OCI-LY7 (cell line): ENCODE results near the gene OR7C1. TPM values are rescaled to one million over a fixed set of nuclear protein-coding genes. Genes with fewer than 3 reads are reported as not detected.
"Not testable (repeated sequence)": the region's sequence is repeated elsewhere in the genome, so short reads cannot be mapped to it uniquely, and the experiment has no call there.

Experiments
- BruUV-seq: library from RNA; stranded (reverse); fragments of 400-500 nt; replicated peaks from 2 replicates; lab custom pipeline; 2021; lab: Mats Ljungman, UMichigan
- CTCF ChIA-PET: fragments of 300-600 bp; sonication (Branson Sonifier 250); formaldehyde crosslinking; loops from one replicate; lab custom pipeline; 2022; ENCODE audit warnings: antibody characterized with exemption; ENCODE audit not compliant: unreplicated experiment; lab: Charles Lee
- POLR2A ChIA-PET: fragments of 300-600 bp; sonication (Branson Sonifier 250); formaldehyde crosslinking; loops from one replicate; lab custom pipeline; 2022; ENCODE audit warnings: antibody characterized with exemption; lab: Charles Lee
- DNase-seq: peaks from one replicate; pipeline ENCODE4 v3.0.0-alpha.2; 2015; ENCODE audit warnings: low spot score
- H2AFZ ChIP-seq: fragments of 200-600 bp; sonication (generic), shearing (Covaris generic); 2 replicates; pipeline ENCODE4 v1.6.1; 2014; ENCODE audit warnings: mild to moderate bottlenecking, antibody characterized with exemption, low read length, moderate library complexity
- H3K27ac ChIP-seq: fragments of 200-600 bp; sonication (generic); 2 replicates; pipeline ENCODE4 v1.5.1; 2014; ENCODE audit warnings: mixed run types, low read depth, mild to moderate bottlenecking, moderate library complexity, low read length, inconsistent platforms; ENCODE audit not compliant: poor library complexity, severe bottlenecking
- H3K36me3 ChIP-seq: fragments of 200-600 bp; sonication (generic); 2 replicates; pipeline ENCODE4 v1.6.1; 2014; ENCODE audit warnings: mild to moderate bottlenecking, antibody characterized with exemption, low read length, moderate library complexity, mixed read lengths; ENCODE audit not compliant: insufficient read depth
- H3K4me1 ChIP-seq: fragments of 200-600 bp; sonication (generic); 2 replicates; pipeline ENCODE4 v1.5.1; 2014; ENCODE audit warnings: mild to moderate bottlenecking, low read length; ENCODE audit not compliant: insufficient read depth, poor library complexity, severe bottlenecking
- H3K4me2 ChIP-seq: fragments of 200-600 bp; sonication (generic); 2 replicates; pipeline ENCODE4 v1.6.1; 2014; ENCODE audit warnings: mild to moderate bottlenecking, low read length
- H3K4me3 ChIP-seq: fragments of 200-600 bp; sonication (generic); 2 replicates; pipeline ENCODE4 v1.5.1; 2014; ENCODE audit warnings: mild to moderate bottlenecking, low read depth, low read length; ENCODE audit not compliant: poor library complexity, severe bottlenecking
- H3K79me2 ChIP-seq: fragments of 200-600 bp; sonication (generic); 2 replicates; pipeline ENCODE4 v1.6.1; 2016; ENCODE audit warnings: low read depth, mild to moderate bottlenecking, low read length, moderate library complexity, mixed read lengths; ENCODE audit not compliant: insufficient read depth
- H3K9me2 ChIP-seq: fragments of 200-600 bp; sonication (generic); 2 replicates; pipeline ENCODE4 v1.6.1; 2016; ENCODE audit warnings: mild to moderate bottlenecking, low read length, mixed read lengths; ENCODE audit not compliant: insufficient read depth
- H3K9me3 ChIP-seq: fragments of 200-600 bp; sonication (generic); 2 replicates; pipeline ENCODE4 v1.6.1; 2014; ENCODE audit warnings: mild to moderate bottlenecking, mixed run types, low read length, mixed read lengths
- H4K20me1 ChIP-seq: fragments of 200-600 bp; sonication (generic); 2 replicates; pipeline ENCODE4 v1.6.1; 2014; ENCODE audit warnings: mild to moderate bottlenecking, antibody characterized with exemption, low read length, moderate library complexity, mixed read lengths; ENCODE audit not compliant: insufficient read depth
- CTCF ChIP-seq: fragments of 200-600 bp; sonication (generic); conservative IDR thresholded peaks from 2 replicates; pipeline ENCODE4 v1.5.1; 2014; ENCODE audit warnings: mild to moderate bottlenecking, antibody characterized with exemption, low read length, moderate library complexity, mixed read lengths
- EZH2phosphoT487 ChIP-seq: fragments of 200-600 bp; sonication (generic); IDR thresholded peaks from 2 replicates; pipeline ENCODE4 v1.6.1; 2018; ENCODE audit warnings: low read depth, borderline replicate concordance, mild to moderate bottlenecking, mixed run types, antibody characterized with exemption, low read length, moderate library complexity, mixed read lengths
- intact Hi-C: fragments of 100-400 bp; cut with micrococcal nuclease; formaldehyde crosslinking; loops from one replicate; pipeline ENCODE4 v1.10.0; 2022; ENCODE audit not compliant: unreplicated experiment
- total RNA-seq, 2 experiments: library from RNA; depleted of rRNA in 1 of 2; stranded (reverse); fragments of >200 nt in 1 of 2; shearing (Covaris generic) in 1 of 2; gene quantifications; 2 replicates each; pipeline ENCODE4 v1.2.3, GENCODE V29; 2014 to 2022

OR7C1 gene
- total RNA-seq, 2 experiments from 2014 or later = not detected

GRCh38 chr19:14767466-14767971, 67.5 kb downstream of the OR7C1 start:
- CTCF ChIA-PET = no interaction called here
- no peaks in the 10 kb centered on the region for H3K9me2 ChIP-seq
- H3K4me3 ChIP-seq = no peak overlapping the region
- H4K20me1 ChIP-seq = no peaks in the 10 kb centered on the region
- peaks cover 5% of the 10 kb centered on the region for H3K4me1 ChIP-seq
- intact Hi-C loops = no loop called here
- no peaks in the 10 kb centered on the region for H3K9me3 ChIP-seq
- no peak for DNase-seq
- H3K36me3 ChIP-seq = no peaks in the 10 kb centered on the region
- BruUV-seq = no TSS peak
- POLR2A ChIA-PET = no interaction called here
- H3K27ac ChIP-seq = no peak overlapping the region
- H3K79me2 ChIP-seq = no peaks in the 10 kb centered on the region
- H2AFZ ChIP-seq = no peak overlapping the region
- H3K4me2 ChIP-seq = no peak overlapping the region
- no peak for TF ChIP-seq EZH2phosphoT487
- no peak for TF ChIP-seq CTCF

GRCh38 chr19:14765841-14766240, 69.1 kb downstream of the OR7C1 start:
- BruUV-seq, H3K27ac ChIP-seq, H3K79me2 ChIP-seq, POLR2A ChIA-PET, H2AFZ ChIP-seq, intact Hi-C loops, DNase-seq, H3K4me3 ChIP-seq, CTCF ChIA-PET, H3K4me1 ChIP-seq, H3K36me3 ChIP-seq, H4K20me1 ChIP-seq, H3K9me2 ChIP-seq, H3K4me2 ChIP-seq, H3K9me3 ChIP-seq: not testable (repeated sequence)

GRCh38 chr19:14765403-14765802, 69.6 kb downstream of the OR7C1 start:
- H3K79me2 ChIP-seq, POLR2A ChIA-PET, H3K4me2 ChIP-seq, H3K9me3 ChIP-seq, H2AFZ ChIP-seq, H3K36me3 ChIP-seq, H3K27ac ChIP-seq, intact Hi-C loops, DNase-seq, BruUV-seq, H3K4me1 ChIP-seq, H3K4me3 ChIP-seq, H4K20me1 ChIP-seq, H3K9me2 ChIP-seq: not testable (repeated sequence)
- CTCF ChIA-PET = interaction anchor here (0.6 kb wide), 1 partner anchor 456 kb away, joined by 5 read pairs; no protein-coding TSS in a partner anchor

GRCh38 chr19:14764401-14764800, 70.6 kb downstream of the OR7C1 start:
- no peaks in the 10 kb centered on the region for H3K79me2 ChIP-seq

More at GRCh38 chr19:14764401-14764800, 70.6 kb downstream of the OR7C1 start:
- H3K27ac ChIP-seq = no peak overlapping the region
- H3K9me2 ChIP-seq = no peaks in the 10 kb centered on the region
- ChIA-PET CTCF (no interaction called here), POLR2A (no interaction called here)
- H2AFZ ChIP-seq = no peak overlapping the region
- TF ChIP-seq EZH2phosphoT487 = no peak
- no peak for TF ChIP-seq CTCF
- H3K9me3 ChIP-seq = no peaks in the 10 kb centered on the region
- intact Hi-C loops = no loop called here
- no peaks in the 10 kb centered on the region for H3K4me1 ChIP-seq
- H4K20me1 ChIP-seq = no peaks in the 10 kb centered on the region
- no TSS peak for BruUV-seq
- H3K4me2 ChIP-seq = no peak overlapping the region
- DNase-seq = no peak
- H3K36me3 ChIP-seq = no peaks in the 10 kb centered on the region
- no peak overlapping the region for H3K4me3 ChIP-seq
